ENCODE results near the gene GRK4.
"Not testable (repeated sequence)": the region's sequence is repeated elsewhere in the genome, so short reads cannot be mapped to it uniquely, and the experiment has no call there.

- TF ChIP-seq, protein P1, sequence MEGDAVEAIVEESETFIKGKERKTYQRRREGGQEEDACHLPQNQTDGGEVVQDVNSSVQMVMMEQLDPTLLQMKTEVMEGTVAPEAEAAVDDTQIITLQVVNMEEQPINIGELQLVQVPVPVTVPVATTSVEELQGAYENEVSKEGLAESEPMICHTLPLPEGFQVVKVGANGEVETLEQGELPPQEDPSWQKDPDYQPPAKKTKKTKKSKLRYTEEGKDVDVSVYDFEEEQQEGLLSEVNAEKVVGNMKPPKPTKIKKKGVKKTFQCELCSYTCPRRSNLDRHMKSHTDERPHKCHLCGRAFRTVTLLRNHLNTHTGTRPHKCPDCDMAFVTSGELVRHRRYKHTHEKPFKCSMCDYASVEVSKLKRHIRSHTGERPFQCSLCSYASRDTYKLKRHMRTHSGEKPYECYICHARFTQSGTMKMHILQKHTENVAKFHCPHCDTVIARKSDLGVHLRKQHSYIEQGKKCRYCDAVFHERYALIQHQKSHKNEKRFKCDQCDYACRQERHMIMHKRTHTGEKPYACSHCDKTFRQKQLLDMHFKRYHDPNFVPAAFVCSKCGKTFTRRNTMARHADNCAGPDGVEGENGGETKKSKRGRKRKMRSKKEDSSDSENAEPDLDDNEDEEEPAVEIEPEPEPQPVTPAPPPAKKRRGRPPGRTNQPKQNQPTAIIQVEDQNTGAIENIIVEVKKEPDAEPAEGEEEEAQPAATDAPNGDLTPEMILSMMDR (IDR thresholded peaks at IDR 0.05) = not testable (repeated sequence)
- TF ChIP-seq EZH2 (IDR thresholded peaks at IDR 0.05; ENCODE audit: borderline replicate concordance, insufficient read depth, low read depth, low read length, poor library complexity, severe bottlenecking) = not testable (repeated sequence)
Observed at GRCh38 chr4:2922453-2923101, 40.8 kb upstream of the GRK4 start.
